Stimulated activated CD8-positive, alpha-beta memory T cell treated with anti-CD3 and anti-CD28 coated beads, Interleukin-12 subunit alpha, Interleukin-12 subunit beta, amount 100 ng/mL, for 1 hour (primary cell): Measurements from ENCODE around the gene CTSE.
"Not testable (repeated sequence)": the region's sequence is repeated elsewhere in the genome, so short reads cannot be mapped to it uniquely, and the experiment has no call there.

Source experiments
- DNase-seq: peaks from one replicate; pipeline ENCODE4 v3.0.0-alpha.2; 2020; ENCODE audit warnings: low read depth

The CTSE gene

DNA sequence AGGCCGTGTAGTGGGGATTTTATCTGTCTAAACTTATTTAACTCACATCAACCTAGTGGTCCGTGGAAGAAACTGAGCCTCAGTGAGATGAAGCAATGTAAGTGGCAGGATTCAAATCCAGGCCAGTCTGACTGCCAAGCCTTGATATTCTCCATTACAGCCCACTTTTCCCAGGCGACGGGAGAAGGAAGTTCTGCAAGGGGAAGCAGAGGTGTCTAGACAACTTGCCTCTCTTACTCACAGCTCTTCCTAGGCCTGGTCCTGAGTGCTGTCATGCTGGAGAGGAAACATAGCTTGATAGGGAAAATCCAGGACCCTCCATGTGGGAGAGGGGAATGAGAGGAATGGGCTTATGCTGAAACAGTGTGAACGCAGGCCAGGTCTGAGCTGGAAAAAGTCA is 9.1 kb downstream of the CTSE start:
- no peak for DNase-seq

DNA sequence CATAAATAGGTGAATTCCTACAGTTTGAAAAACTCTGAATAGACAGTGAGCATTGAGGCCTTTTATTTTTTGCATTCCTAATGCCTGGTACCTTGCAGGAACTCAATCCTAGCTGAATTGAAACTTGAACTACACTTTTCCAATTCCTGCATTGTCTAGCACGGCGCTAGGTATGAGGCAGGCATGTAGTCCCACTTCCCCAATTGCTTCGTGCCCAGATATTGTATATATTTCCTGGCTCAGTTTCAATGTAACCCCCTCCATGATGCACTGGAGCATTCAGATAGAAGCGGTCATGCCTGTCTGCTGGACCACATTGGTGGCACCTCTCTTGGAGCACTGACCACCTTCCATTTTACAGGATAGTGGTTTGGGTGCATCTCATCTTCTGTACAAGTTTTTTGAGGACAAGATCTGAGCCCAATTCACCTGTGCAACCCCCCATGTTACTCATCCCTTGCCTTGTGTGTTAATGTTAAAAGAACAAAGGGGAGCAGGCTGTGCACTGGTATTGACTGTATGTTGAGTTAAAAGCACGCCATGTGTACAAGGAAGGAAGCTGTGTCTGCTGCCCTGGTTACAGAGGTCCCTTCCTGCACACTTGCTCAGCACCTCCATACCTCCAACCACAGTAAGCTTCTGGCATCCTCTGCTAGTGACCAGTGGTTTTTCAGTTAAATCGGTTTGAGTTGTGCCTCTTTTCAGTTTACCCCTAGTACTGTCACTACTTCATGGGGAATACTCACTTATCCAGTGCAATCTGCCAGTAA is 10.5 kb downstream of the CTSE start:
- DNase-seq, result no peak

DNA sequence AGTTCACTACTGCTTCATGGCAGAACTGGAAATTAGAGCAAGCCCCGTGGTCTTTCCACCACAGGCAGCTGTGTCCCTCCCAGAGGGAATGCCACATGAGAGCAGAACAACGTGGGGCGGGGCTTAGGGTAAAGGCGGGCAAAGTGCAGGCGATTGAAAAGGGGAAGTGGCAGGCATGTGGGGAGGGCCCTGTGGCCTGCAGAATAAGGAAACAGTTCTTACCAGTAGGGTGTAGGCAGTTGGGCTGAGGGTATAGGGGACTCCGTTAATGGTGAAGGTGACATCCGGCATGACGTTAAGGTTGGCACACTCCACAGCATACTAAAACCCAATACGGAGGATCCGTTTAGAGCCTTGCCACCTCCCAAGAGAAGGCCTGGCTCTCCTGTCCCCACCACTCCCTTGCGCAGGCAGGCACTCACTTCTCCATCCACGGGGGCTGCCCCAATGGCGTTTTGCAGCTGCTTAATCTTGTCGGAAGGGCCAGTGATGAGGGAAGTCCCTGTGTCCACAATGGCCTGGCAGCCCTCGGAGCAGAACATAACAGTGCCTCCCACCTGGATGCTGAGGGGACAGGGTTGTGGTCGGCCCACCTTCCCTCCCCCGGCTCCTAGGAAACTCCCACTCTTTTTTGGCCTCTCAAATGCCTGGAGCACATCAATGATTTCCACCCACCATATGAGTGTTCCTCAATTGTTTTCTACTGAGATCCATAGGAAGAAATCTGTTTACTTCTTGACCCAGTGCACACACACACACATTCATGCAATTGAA is 11.4 kb downstream of the CTSE start:
- DNase-seq, result no peak

DNA sequence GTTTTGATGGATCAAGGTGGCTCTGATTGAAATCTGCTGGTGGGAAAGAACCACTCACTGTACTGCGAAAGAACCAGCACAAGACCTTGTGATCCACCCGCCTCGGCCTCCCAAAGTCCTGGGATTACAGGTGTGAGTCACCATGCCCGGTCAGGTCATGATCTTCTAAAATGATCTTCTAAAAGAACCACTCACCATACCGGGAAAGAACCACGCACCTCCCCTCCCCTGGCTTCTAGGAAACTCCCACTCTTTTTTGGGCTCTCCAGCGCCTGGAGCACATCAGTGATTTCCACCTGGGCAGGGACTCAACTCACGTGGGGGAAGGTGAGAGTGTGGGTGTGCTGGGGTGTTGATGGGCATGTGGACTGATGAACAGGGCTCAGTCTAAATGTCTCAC is 12.6 kb downstream of the CTSE start:
- no peak for DNase-seq

DNA sequence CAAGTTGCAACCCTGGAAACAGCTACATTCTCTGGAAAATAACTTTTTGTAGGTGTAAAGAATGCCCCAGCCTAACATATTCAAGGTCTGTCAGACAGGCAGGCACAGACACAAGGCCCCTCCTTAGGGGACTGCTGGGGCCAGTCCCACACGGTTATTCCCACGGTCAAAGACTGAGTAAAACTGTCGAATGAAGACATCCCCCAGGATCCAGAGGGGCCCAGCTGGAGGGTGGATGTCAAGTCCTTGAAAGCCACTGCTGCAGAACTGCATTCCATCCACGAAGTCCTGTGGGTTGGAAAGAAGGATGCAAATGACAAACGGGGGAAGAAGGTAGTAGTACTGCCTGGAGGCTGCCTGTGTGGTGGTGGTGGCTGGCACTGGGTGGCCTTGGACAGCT is 13.6 kb downstream of the CTSE start:
- DNase-seq, result no peak

GRCh38 chr1:206006946-206007345 is 16.7 kb downstream of the CTSE start:
- no peak for DNase-seq

DNA sequence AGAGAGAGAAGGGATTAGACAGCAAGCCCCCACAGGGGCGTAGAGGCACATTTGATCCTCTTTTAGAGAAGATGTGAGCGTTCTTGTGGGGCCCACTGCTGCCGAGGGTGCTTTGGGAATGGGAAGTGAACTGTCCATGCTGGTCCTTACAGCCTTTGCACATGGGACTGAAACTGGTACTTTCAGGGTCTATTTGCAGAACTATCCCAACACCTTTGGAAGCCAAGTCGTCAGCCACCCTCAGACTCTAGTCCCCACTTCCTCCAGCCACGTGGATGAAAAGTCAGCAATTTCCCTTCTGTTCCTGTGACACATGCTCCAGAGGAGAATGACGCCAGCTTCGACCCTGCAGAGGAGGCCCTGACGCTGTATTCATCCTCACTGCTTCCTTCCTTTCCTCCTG is 17.9 kb downstream of the CTSE start:
- DNase-seq, result no peak

- DNase-seq, result no peak
Observed at GRCh38 chr1:206005234-206005633, 18.5 kb downstream of the CTSE start.

GRCh38 chr1:206004826-206005225 is 18.9 kb downstream of the CTSE start:
- no peak for DNase-seq

DNA sequence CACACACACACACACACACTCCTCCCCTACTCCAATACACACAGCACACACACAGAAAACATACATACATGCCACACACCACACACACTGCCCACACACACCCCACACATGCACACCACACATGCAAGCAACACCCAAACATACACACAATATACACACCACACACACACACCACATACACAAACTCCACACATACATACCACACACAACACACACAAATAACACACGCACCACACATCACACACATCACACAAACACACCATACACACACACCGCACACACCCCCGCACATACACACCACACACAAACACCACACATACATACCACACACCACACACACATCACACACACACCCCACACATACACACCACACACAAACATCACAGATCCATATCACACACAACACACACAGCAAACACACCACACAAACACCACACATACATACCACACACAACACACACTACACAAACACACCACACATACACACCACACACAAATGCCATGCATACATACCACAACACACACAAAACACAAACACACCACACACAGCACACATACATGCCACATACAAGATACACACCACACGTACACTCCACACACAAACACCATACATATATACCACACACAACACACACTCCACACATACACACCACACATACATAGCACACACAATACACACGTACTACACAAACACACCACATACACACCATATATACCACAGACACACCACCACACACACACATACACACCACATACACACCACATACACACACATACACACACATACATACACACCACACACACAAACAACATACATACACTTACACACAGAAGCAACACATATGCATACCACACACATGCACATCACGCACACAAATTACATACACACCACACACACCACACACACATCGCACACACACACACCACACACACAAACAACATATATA is 19.6 kb downstream of the CTSE start:
- no peak for DNase-seq

DNA sequence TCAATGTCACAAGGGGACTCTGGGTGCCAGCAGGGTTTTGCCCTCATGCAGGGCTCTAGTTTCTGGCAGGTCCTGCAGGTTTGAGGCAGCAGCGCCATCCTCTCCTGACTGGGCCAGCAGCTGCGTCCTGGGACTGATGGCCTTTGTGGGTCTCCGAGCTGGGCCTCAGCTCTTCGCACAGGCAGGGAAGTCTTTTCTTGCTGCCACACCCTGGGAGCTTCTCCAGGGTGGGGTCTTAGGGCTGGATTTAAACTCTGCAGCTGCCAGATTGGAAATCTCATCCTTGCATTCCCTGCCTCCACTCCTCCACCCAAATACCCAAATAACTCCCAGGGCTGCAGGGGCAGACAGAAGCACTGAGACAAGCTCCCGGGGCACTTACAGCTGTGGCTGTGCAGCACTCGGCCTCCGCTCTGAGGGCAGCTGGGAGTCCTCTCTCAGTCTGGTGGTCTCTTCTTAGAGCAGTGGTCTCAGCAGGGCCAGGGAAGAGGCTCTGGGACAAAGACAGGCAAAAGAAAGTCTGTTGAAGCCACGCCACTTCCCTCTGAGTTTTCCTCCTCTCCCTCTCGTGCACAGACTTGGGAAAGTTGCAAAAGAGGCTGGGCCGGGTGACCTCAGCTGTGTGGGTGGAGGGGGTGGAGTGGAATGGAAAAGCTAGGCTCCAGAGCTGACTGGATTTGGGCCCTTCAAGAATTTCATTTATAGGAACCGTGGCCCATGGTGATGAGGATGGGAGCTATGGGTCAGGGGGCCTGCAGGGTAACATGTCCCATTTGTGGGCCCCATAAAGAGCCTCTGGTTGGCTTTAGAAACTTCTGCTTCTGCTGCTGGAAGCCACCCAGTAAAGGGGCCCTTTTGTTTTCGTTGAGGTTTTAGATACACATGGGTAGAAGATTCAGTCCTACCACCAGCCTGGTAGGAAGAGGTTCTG is 20.6 kb downstream of the CTSE start, which contains the start of gene RAB7B:
TSS of gene RAB7B (minus strand) at position 525 of the 931 bp plus-strand sequence. CDS start 9,260 bp downstream, outside the sequence.
- DNase-seq, result no peak

GRCh38 chr1:206002160-206002559 is 21.5 kb downstream of the CTSE start:
- DNase-seq, result no peak

GRCh38 chr1:206001476-206001888 is 22.2 kb downstream of the CTSE start:
- DNase-seq, result no peak

DNA sequence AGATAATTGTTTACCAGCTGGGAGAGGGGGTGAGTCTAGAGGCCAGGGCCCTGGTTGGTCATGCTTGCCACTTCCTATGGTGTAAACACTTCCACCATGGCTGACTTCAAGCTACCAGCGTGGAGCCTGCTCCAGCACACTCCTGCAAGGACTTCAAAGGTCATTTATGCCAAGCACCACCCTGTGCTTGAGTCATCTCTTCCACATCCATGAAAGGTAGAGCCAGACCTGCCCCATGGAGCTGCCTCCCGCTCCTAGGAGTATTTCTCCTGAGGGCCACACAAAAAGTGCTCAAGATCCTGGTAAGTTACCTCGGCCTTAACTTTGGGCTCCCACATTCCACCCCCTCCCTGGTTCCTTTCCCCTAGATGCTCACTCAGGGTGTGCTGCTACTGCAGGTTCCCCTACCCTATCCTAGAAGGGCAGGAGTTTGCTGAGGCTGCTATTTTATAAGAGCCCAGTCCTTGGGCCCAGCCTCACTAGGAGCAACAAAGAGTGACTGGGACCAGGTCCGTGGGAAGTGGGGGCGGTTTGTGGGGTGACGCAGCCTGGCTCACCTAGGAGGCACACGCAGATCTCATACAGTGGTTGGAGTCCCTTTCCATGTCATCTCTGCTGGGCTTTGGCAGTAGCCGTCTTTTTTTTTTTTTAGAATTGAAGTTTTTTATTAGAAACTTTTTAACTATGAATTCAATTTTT is 22.9 kb downstream of the CTSE start:
- no peak for DNase-seq

GRCh38 chr1:205998457-205999241 is 25.0 kb downstream of the CTSE start:
- no peak for DNase-seq

GRCh38 chr1:205996641-205997040 is 27.1 kb downstream of the CTSE start:
- DNase-seq, result not testable (repeated sequence)

- DNase-seq, result no peak
Observed at GRCh38 chr1:205994346-205994745, 29.3 kb downstream of the CTSE start.

DNA sequence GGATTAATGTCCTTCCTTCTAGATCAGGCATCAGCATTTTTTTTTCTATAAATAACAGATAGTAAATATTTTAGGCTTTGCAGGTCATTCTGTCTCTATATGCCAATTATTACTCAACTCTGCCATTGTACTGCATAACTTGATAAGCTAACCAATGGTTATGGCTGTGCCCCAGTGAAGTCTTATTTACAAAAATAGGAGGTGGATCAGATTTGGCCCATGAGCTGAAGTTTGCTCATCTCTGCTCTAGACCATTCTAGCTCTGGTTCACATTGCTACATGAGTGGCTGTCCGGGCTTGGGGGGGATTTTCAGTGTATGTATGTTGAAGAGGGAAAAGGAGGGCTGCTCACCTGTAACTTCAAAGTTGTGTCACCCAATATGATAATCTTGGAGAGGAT is 30.6 kb downstream of the CTSE start:
- no peak for DNase-seq

- DNase-seq, result no peak
Observed at GRCh38 chr1:205992218-205992882, 31.3 kb downstream of the CTSE start.
